DOHH2 (cell line): ENCODE results near the gene STAG1.

Experiments used
- H3F3A ChIP-seq: fragments of 200-600 bp; sonication (generic), shearing (Covaris generic); 2 replicates; pipeline ENCODE4 v1.6.0; 2016; ENCODE audit warnings: antibody characterized with exemption, mild to moderate bottlenecking; ENCODE audit not compliant: control insufficient read depth, insufficient read depth
- H3K27ac ChIP-seq: fragments of 200-600 bp; sonication (generic); 2 replicates; pipeline ENCODE4 v1.5.1; 2014; ENCODE audit warnings: low read depth, mild to moderate bottlenecking, low read length, moderate library complexity
- H3K27me3 ChIP-seq: fragments of 200-600 bp; sonication (generic); 2 replicates; pipeline ENCODE4 v1.6.1; 2014; ENCODE audit warnings: mild to moderate bottlenecking, low read length, mixed read lengths; ENCODE audit not compliant: control insufficient read depth
- H3K36me3 ChIP-seq: fragments of 200-600 bp; sonication (generic); 2 replicates; pipeline ENCODE4 v1.6.1; 2014; ENCODE audit warnings: mild to moderate bottlenecking, low read length, moderate library complexity, mixed read lengths; ENCODE audit not compliant: control insufficient read depth
- H3K4me1 ChIP-seq: fragments of 200-600 bp; sonication (generic); 2 replicates; pipeline ENCODE4 v1.6.1; 2014; ENCODE audit warnings: mild to moderate bottlenecking, low read length, mixed read lengths; ENCODE audit not compliant: control insufficient read depth
- H3K4me2 ChIP-seq: fragments of 200-600 bp; sonication (generic); 2 replicates; pipeline ENCODE4 v1.6.0; 2014; ENCODE audit warnings: mild to moderate bottlenecking, low read length, moderate library complexity
- H3K4me3 ChIP-seq: fragments of 200-600 bp; sonication (generic); 2 replicates; pipeline ENCODE4 v1.5.1; 2014; ENCODE audit warnings: mild to moderate bottlenecking, low read length, mixed read lengths
- H3K79me2 ChIP-seq: fragments of 200-600 bp; sonication (generic); 2 replicates; pipeline ENCODE4 v1.6.1; 2014; ENCODE audit warnings: mild to moderate bottlenecking, low read length, mixed read lengths; ENCODE audit not compliant: control insufficient read depth
- H3K9me2 ChIP-seq: fragments of 200-600 bp; sonication (generic); replicated peaks from 2 replicates; pipeline ENCODE4 v1.6.1; 2014; ENCODE audit warnings: mild to moderate bottlenecking, low read length, mixed read lengths; ENCODE audit not compliant: control insufficient read depth
- H3K9me3 ChIP-seq: fragments of 200-600 bp; sonication (generic); 2 replicates; pipeline ENCODE4 v1.6.1; 2014; ENCODE audit warnings: antibody characterized with exemption, low read length, mixed read lengths; ENCODE audit not compliant: control insufficient read depth, insufficient read depth
- H4K20me1 ChIP-seq: fragments of 200-600 bp; sonication (generic); 2 replicates; pipeline ENCODE4 v1.6.0; 2014; ENCODE audit warnings: low read depth, mild to moderate bottlenecking, antibody characterized with exemption, low read length, moderate library complexity; ENCODE audit not compliant: control insufficient read depth, insufficient read depth
- CTCF ChIP-seq: fragments of 200-600 bp; sonication (generic); IDR thresholded peaks from one replicate; pipeline ENCODE4 v1.5.1; 2014; ENCODE audit warnings: antibody characterized with exemption, mild to moderate bottlenecking, low read depth, low read length; ENCODE audit not compliant: poor library complexity, severe bottlenecking
- EZH2phosphoT487 ChIP-seq: fragments of 200-600 bp; sonication (generic); IDR thresholded peaks from 2 replicates; pipeline ENCODE4 v1.6.1; 2017; ENCODE audit warnings: borderline replicate concordance, mild to moderate bottlenecking, antibody characterized with exemption, low read length, moderate library complexity, mixed read lengths

STAG1 gene

DNA sequence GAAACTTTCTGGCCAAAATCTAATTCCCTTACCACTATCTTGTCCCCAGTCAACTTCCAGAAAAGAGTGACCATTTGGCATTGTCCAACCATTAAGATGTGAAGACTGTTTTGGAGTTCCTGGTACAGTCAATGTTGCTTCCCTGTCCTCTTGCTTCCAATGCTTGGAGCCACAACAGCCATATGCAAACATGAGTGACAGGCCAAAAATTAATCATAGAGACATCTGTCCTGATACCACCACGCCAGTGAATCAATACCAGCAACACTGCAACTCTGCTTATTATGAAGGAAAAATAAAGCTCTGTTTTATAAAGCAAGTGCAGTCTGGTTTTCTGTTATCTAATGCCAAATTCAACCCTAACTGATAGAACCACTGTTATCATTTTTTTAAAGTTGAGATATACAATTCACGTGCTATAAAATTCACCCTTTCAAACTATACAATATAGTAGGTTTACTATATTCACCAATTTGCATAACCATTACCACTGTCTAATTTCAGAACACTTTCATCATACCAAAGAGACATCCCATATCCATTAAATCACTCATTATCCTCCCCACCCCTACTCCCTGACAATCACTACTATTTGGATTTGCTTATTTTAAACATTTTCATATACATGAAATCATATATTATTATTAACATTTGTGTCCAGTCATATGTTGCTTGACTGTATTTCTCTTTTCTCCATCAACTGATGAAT is 76.9 kb downstream of the STAG1 start:
- no peak overlapping the region for H3K4me3 ChIP-seq
- H3K79me2 ChIP-seq, result peaks cover 94% of the 10 kb centered on the region
- peaks cover 19% of the 10 kb centered on the region for H3K4me1 ChIP-seq
- no peaks in the 10 kb centered on the region for H3K27me3 ChIP-seq
- H3K9me3 ChIP-seq, result no peaks in the 10 kb centered on the region
- H3F3A ChIP-seq, result no peaks in the 10 kb centered on the region
- no peaks in the 10 kb centered on the region for H3K9me2 ChIP-seq
- H3K27ac ChIP-seq, result no peak overlapping the region
- peaks cover 9% of the 10 kb centered on the region; the same call in 1 of the 2 replicates for H4K20me1 ChIP-seq
- H3K36me3 ChIP-seq, result peaks cover 6% of the 10 kb centered on the region; the same call in 1 of the 2 replicates
- TF ChIP-seq EZH2phosphoT487 (no peak), CTCF (no peak)
- peak overlapping the region; percentile 22 for H3K4me2 ChIP-seq

GRCh38 chr3:136672457-136672856 is 79.7 kb downstream of the STAG1 start:
- H3K79me2 ChIP-seq, result peaks cover 94% of the 10 kb centered on the region
- peaks cover 9% of the 10 kb centered on the region; the same call in 1 of the 2 replicates for H4K20me1 ChIP-seq

DNA sequence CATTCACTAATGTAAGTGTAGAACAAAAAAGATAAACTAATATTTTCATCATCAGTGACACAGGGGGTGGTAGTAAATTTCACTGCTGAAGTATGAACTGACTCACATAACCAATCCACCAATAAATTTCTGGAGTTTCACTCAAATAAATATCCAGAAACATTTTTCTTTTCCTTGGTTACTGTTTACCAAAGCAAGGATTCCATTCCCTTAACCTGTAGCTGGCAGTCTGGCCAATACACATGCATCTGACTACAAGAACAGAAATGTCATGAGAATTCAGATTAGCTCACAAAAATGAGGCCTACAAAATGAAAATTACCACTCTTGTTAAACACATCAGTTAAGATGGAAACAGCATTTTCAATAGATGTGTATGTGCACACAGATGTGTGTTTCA is 80.3 kb downstream of the STAG1 start:
- Histone ChIP-seq H3K79me2 (peaks cover 94% of the 10 kb centered on the region), H3K4me2 (no peak overlapping the region), H4K20me1 (peaks cover 9% of the 10 kb centered on the region; the same call in 1 of the 2 replicates), H3K9me3 (no peaks in the 10 kb centered on the region), H3K4me1 (peaks cover 19% of the 10 kb centered on the region), H3F3A (no peaks in the 10 kb centered on the region), H3K27me3 (no peaks in the 10 kb centered on the region), H3K27ac (no peak overlapping the region), H3K4me3 (no peak overlapping the region), H3K36me3 (peaks cover 6% of the 10 kb centered on the region; the same call in 1 of the 2 replicates), H3K9me2 (no peaks in the 10 kb centered on the region)
- no peak for TF ChIP-seq EZH2phosphoT487
- no peak for TF ChIP-seq CTCF

More at GRCh38 chr3:136672457-136672856, 79.7 kb downstream of the STAG1 start:
- Histone ChIP-seq H3K36me3 (peaks cover 6% of the 10 kb centered on the region; the same call in 1 of the 2 replicates), H3F3A (no peaks in the 10 kb centered on the region), H3K4me2 (no peak overlapping the region), H3K9me2 (no peaks in the 10 kb centered on the region), H3K27ac (no peak overlapping the region), H3K4me3 (no peak overlapping the region), H3K27me3 (no peaks in the 10 kb centered on the region), H3K4me1 (peaks cover 19% of the 10 kb centered on the region), H3K9me3 (no peaks in the 10 kb centered on the region)
- TF ChIP-seq CTCF (no peak), EZH2phosphoT487 (no peak)
